Measurements from ENCODE around the gene RAB9B. TPM values are rescaled to one million over a fixed set of nuclear protein-coding genes. Genes with fewer than 3 reads are reported as not detected.

RAB9B gene
- total RNA-seq, 4 donors from 2014 or later: 0.23 to 3.8 (median 0.35) TPM; not detected in 1

DNA sequence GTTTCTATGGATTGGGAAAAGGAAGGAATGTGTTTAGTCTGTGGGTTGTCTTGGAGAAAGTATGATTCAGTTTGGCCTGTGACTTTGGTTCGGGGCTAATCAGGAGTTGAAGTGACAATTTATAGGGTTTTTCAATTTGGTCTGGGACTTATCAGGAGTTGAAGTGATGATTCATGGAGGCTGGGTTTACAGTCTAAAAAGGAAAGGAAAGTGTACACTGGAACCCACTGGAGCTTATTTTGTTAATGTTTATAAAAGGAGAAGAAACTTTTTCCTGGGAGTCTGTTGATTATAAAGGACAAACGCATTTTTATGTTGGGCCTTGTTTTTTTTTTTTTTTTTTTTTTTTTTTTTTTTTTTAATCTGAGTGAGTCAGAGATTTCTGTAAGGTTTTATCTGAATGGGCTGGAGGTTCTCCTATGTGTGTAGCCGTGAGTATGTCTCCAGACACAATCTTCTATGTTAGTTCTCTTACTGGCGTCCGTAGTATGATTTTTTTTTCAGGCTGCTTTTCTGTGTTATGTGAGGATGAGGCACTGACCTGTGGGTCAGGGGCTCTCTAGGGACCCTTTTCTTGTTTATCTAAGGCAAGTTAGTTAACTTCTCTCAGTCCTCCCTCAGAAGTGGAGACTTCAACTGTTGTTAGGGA is 33.0 kb upstream of the RAB9B start:
- no peak for DNase-seq
- H3K4me3 ChIP-seq: no peak overlapping the region
- H3K4me1 ChIP-seq: no peaks in the 10 kb centered on the region
- WGBS, 2 donors: 61 to 70% methylated on average over 5 of the region's 5 CpGs
- TF ChIP-seq, protein P1, sequence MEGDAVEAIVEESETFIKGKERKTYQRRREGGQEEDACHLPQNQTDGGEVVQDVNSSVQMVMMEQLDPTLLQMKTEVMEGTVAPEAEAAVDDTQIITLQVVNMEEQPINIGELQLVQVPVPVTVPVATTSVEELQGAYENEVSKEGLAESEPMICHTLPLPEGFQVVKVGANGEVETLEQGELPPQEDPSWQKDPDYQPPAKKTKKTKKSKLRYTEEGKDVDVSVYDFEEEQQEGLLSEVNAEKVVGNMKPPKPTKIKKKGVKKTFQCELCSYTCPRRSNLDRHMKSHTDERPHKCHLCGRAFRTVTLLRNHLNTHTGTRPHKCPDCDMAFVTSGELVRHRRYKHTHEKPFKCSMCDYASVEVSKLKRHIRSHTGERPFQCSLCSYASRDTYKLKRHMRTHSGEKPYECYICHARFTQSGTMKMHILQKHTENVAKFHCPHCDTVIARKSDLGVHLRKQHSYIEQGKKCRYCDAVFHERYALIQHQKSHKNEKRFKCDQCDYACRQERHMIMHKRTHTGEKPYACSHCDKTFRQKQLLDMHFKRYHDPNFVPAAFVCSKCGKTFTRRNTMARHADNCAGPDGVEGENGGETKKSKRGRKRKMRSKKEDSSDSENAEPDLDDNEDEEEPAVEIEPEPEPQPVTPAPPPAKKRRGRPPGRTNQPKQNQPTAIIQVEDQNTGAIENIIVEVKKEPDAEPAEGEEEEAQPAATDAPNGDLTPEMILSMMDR (IDR thresholded peaks at IDR 0.05): no peak
- no peaks in the 10 kb centered on the region for H3K27me3 ChIP-seq
- H3K36me3 ChIP-seq: no peaks in the 10 kb centered on the region
- intact Hi-C loops (cut with DNase I): no loop called here
- H3K9me3 ChIP-seq: no peaks in the 10 kb centered on the region
- H3K27ac ChIP-seq: no peak overlapping the region

DNA sequence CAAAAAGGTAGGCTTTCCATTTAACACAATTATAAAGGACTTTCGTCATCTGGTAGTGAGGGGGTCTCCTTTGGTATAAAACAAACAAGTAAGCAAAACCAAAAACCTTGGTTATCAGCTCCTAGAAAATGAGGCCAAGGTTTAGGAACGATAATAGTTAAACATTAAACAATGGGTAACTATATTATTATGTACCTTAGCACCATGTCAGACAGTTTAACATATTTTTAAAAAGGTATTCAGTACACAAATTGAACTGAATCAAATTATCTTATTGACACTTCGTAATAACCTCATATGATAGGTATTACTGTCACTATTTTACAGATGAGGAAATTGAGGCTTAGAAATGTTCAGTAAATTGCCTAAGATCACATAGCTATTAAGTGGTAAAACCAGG is 32.1 kb upstream of the RAB9B start:
- no peaks in the 10 kb centered on the region for H3K36me3 ChIP-seq
- H3K4me1 ChIP-seq: no peaks in the 10 kb centered on the region
- intact Hi-C loops (cut with DNase I): no loop called here
- no peak for TF ChIP-seq POLR2A (IDR thresholded peaks at IDR 0.05)
- DNase-seq: no peak
- 72 to 86% methylated on average over 3 of the region's 3 CpGs for WGBS, 2 donors
- no peak overlapping the region for H3K4me3 ChIP-seq
- no peaks in the 10 kb centered on the region for H3K9me3 ChIP-seq
- H3K27ac ChIP-seq: no peak overlapping the region
- H3K27me3 ChIP-seq: no peaks in the 10 kb centered on the region

DNA sequence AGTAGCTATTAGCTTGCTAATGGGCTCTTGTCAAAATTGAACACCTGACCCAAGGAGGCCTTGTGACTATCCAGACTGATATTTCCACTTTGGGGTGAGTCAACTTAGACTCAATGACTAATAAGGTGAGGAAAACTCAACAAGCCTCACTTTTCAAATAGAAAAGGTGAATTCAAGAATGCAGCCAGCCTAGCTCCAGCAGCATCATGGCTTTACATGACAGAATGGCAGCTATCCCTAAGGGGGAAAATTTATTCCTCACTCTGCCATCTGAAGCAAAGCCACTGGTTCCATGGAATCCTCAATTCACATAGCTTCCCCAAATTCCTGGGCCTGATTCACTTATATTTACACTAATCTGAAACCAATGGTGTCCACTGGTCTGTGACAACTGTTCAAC is 29.1 kb upstream of the RAB9B start:
- no peak for DNase-seq
- no peak for TF ChIP-seq POLR2A (IDR thresholded peaks at IDR 0.05)
- TF ChIP-seq, protein P1 (IDR thresholded peaks at IDR 0.05): no peak
- Histone ChIP-seq H3K27me3 (no peaks in the 10 kb centered on the region), H3K27ac (no peak overlapping the region), H3K36me3 (no peaks in the 10 kb centered on the region), H3K4me3 (no peak overlapping the region), H3K9me3 (no peaks in the 10 kb centered on the region), H3K4me1 (no peaks in the 10 kb centered on the region)
- intact Hi-C loops (cut with DNase I): no loop called here

DNA sequence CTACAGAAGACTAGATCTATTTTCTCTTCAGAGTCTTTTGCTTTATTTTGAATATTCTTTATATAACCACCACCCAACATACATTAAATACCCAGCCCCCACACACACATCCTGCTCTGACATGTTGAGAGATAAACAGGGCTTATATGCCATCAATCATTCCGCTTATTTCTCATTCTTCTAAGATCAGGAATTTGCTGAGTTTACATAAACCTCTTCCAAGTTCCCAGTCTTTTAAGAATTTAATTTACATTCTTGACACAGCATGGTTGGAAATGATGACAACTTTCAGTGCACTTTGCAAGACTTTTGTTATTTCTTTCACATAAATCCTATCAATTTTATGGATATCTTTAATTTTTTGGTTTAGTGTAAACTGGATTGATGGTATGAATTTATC is 17.5 kb upstream of the RAB9B start:
- TF ChIP-seq POLR2A (IDR thresholded peaks at IDR 0.05): no peak
- TF ChIP-seq, protein P1 (IDR thresholded peaks at IDR 0.05): no peak
- no peak for DNase-seq
- no peaks in the 10 kb centered on the region for H3K27me3 ChIP-seq
- no peak overlapping the region for H3K4me3 ChIP-seq
- H3K9me3 ChIP-seq: no peaks in the 10 kb centered on the region
- no peaks in the 10 kb centered on the region for H3K36me3 ChIP-seq
- WGBS, 2 donors: 31 to 54% methylated on average over 1 of the region's 1 CpG
- no peak overlapping the region for H3K27ac ChIP-seq
- intact Hi-C loops (cut with DNase I): no loop called here
- no peaks in the 10 kb centered on the region for H3K4me1 ChIP-seq

DNA sequence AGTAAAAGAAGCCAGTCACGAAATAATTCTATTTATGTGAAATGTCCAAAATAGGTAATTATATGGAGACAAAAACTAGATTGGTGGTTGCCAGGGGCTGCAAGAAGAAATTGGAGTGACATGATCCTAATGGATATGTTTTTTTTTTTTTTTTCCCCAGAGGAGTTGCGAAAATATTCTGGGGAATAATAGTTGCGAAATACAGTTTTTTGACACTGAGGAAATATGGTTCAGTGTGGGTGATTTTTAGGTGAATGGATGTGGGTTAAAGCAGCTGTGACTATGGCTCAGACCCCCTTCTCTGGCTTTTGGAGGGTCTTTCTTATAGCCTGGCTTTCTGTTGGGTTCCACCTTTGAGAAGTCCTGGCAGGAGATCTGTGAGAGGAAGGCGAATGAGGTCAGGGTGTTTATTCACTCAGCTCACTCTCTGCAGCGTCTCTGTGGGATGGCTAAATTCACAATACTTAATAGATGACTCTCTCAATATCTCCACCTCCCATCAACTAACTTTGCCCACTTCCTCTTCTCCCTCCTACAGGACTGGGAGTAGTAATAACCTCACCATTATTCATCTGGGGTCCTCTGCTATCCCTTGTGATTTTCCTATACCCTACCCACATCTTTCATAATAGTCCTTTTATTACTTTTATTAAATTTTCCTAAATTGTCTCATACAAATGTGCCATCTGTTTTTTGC is 15.3 kb upstream of the RAB9B start:
- H3K27ac ChIP-seq: no peak overlapping the region
- H3K36me3 ChIP-seq: no peaks in the 10 kb centered on the region
- no peak for TF ChIP-seq POLR2A (IDR thresholded peaks at IDR 0.05)
- TF ChIP-seq, protein P1 (IDR thresholded peaks at IDR 0.05): no peak
- no peak overlapping the region for H3K4me3 ChIP-seq
- no peak for DNase-seq
- H3K4me1 ChIP-seq: no peaks in the 10 kb centered on the region
- intact Hi-C loops (cut with DNase I): no loop called here
- no peaks in the 10 kb centered on the region for H3K27me3 ChIP-seq
- 47 to 48% methylated on average over 5 of the region's 5 CpGs for WGBS, 2 donors
- no peaks in the 10 kb centered on the region for H3K9me3 ChIP-seq
